ENCODE measurements around the gene OPCML.
A peak's percentile ranks its signal among the peaks of the same experiment; 100 is the strongest.

Gene OPCML

GRCh38 chr11:132410383-132410782 lies 1121.9 kb downstream of the OPCML start:
- no peak for DNase-seq (ENCODE audit: low spot score)
- TF ChIP-seq CTCF (IDR thresholded peaks at IDR 0.05; ENCODE audit: extremely low read depth, missing control alignments) = no peak

- DNase-seq (ENCODE audit: low spot score) = no peak
- no peak for TF ChIP-seq CTCF (IDR thresholded peaks at IDR 0.05; ENCODE audit: extremely low read depth, missing control alignments)
Observed at GRCh38 chr11:132409573-132410355, 1122.5 kb downstream of the OPCML start.

- TF ChIP-seq CTCF (IDR thresholded peaks at IDR 0.05; ENCODE audit: extremely low read depth, missing control alignments) = no peak
- no peak for DNase-seq (ENCODE audit: low spot score)
Observed at GRCh38 chr11:132408877-132409276, 1123.4 kb downstream of the OPCML start.

- no peak for TF ChIP-seq CTCF (IDR thresholded peaks at IDR 0.05; ENCODE audit: extremely low read depth, missing control alignments)
- no peak for DNase-seq (ENCODE audit: low spot score)
Observed at GRCh38 chr11:132405728-132406127, 1126.6 kb downstream of the OPCML start.

GRCh38 chr11:132402071-132402684 lies 1130.1 kb downstream of the OPCML start:
- TF ChIP-seq CTCF (IDR thresholded peaks at IDR 0.05; ENCODE audit: extremely low read depth, missing control alignments) = peak; percentile 35
- peak; percentile 64 for DNase-seq (ENCODE audit: low spot score)

- TF ChIP-seq CTCF (IDR thresholded peaks at IDR 0.05; ENCODE audit: extremely low read depth, missing control alignments) = no peak
- no peak for DNase-seq (ENCODE audit: low spot score)
Observed at GRCh38 chr11:132396318-132396717, 1136.0 kb downstream of the OPCML start.

- no peak for DNase-seq (ENCODE audit: low spot score)
- no peak for TF ChIP-seq CTCF (IDR thresholded peaks at IDR 0.05; ENCODE audit: extremely low read depth, missing control alignments)
Observed at GRCh38 chr11:132395434-132395833, 1136.9 kb downstream of the OPCML start.
